Neuron (in vitro differentiated cells): ENCODE data around the gene RNF32.

Experiments
- H2AFZ ChIP-seq: one replicate; pipeline ENCODE4 v1.6.1; 2013; ENCODE audit warnings: low read depth, mild to moderate bottlenecking, inconsistent platforms, low read length, moderate library complexity
- H3K27me3 ChIP-seq: one replicate; pipeline ENCODE4 v1.6.1; 2013; ENCODE audit warnings: low read length; ENCODE audit not compliant: insufficient read depth
- H3K36me3 ChIP-seq: one replicate; pipeline ENCODE4 v1.6.1; 2013; ENCODE audit warnings: low read length; ENCODE audit not compliant: insufficient read depth
- H3K4me1 ChIP-seq: one replicate; pipeline ENCODE4 v1.6.1; 2013; ENCODE audit warnings: low read length; ENCODE audit not compliant: insufficient read depth
- H3K4me3 ChIP-seq: 2 replicates; pipeline ENCODE4 v1.5.1; 2013; ENCODE audit warnings: mild to moderate bottlenecking, low read length, moderate library complexity
- H3K9me3 ChIP-seq: one replicate; pipeline ENCODE4 v1.6.1; 2013; ENCODE audit warnings: low read length

The RNF32 gene

DNA sequence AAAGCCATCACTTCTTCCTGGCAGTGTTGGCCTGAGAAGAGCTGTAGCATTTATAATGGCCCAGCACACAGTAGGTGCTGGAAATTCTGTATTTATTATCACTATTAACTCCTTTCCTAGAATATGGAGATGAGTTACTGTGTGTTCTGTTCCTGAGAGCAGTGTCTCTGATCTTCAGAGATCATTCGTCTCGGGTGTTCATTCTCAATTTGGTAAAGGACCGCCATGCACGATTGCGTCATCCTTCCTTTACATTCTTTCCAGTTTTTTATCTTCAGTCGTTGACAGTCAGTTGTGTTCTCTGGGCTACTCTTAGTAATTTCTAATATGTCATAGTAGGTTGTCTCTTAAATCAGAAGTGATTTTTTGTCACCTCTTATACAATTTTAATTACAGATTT lies 18.6 kb downstream of the RNF32 start:
- H3K9me3 ChIP-seq: no peaks in the 10 kb centered on the region
- H3K36me3 ChIP-seq: no peaks in the 10 kb centered on the region
- H3K27me3 ChIP-seq: no peaks in the 10 kb centered on the region
- H3K4me1 ChIP-seq: peaks cover 13% of the 10 kb centered on the region
- H2AFZ ChIP-seq: no peak overlapping the region
- H3K4me3 ChIP-seq: no peak overlapping the region

DNA sequence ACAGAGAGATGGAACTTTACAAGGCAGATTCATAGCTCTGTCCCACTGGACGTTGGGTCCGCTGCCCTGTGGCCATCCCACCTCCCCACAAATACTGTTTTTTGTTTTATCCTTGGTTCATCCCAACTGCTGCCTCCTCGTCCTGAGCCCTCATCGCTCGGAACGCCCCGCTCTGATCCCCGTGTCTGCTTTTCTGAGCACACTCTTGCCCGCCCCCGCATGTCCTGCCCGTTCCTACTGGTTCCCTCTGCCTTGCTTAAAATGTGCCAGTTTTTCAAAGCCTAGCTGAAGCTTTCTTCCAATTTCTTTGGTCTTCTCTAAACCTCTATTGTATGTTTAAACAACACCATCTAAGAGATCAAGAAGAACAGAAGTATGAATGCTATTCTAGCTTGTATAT lies 19.4 kb downstream of the RNF32 start:
- H3K4me3 ChIP-seq: no peak overlapping the region
- H3K36me3 ChIP-seq: no peaks in the 10 kb centered on the region
- no peak overlapping the region for H2AFZ ChIP-seq
- peaks cover 8% of the 10 kb centered on the region for H3K4me1 ChIP-seq
- H3K9me3 ChIP-seq: no peaks in the 10 kb centered on the region
- no peaks in the 10 kb centered on the region for H3K27me3 ChIP-seq

DNA sequence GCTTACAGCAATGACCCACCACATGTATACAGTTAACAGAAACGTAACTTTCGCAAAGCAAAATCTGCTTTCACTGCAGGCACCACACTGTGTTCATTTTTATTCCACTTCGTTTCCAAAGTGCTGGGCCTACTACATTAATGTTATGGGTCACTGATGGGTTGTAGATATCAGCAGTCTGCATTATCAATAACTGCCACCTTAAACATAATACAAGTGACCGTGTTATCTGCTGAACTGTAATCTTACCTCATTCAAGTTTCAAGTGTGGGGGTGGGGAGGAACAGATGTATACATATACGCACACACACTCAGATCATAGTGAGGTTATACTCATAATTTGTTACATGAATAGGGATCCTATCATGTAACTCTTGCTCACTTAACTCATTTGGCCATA lies 21.1 kb downstream of the RNF32 start:
- Histone ChIP-seq H3K36me3 (no peaks in the 10 kb centered on the region), H3K27me3 (no peaks in the 10 kb centered on the region), H2AFZ (no peak overlapping the region), H3K4me1 (peaks cover 19% of the 10 kb centered on the region), H3K4me3 (no peak overlapping the region), H3K9me3 (no peaks in the 10 kb centered on the region)

GRCh38 chr7:156662277-156662676 lies 21.7 kb downstream of the RNF32 start:
- no peak overlapping the region for H2AFZ ChIP-seq
- no peaks in the 10 kb centered on the region for H3K9me3 ChIP-seq
- no peaks in the 10 kb centered on the region for H3K36me3 ChIP-seq
- H3K4me1 ChIP-seq: peaks cover 19% of the 10 kb centered on the region
- no peak overlapping the region for H3K4me3 ChIP-seq
- no peaks in the 10 kb centered on the region for H3K27me3 ChIP-seq

DNA sequence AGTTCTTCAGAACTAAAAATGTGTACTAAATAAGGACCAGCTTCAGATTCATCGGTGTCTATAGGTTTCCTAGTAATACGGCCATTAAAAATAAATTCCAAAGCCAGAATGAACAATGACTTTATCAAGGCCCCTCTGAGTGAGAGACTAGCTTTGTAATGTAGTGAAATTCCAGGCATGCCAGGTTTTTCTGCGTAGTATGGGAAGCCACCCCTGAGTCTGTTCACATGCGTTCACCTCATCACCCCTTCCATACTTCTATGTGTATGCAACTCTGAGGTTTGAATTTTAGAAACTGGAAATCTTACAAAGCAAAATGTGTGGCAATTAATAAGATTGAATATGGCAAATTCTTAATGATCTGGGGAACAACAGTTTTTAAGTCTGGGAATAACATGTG lies 24.5 kb downstream of the RNF32 start:
- H3K4me1 ChIP-seq: peaks cover 19% of the 10 kb centered on the region
- no peak overlapping the region for H2AFZ ChIP-seq
- peaks cover 2% of the 10 kb centered on the region for H3K9me3 ChIP-seq
- H3K36me3 ChIP-seq: peaks cover 2% of the 10 kb centered on the region
- H3K4me3 ChIP-seq: no peak overlapping the region
- H3K27me3 ChIP-seq: no peaks in the 10 kb centered on the region

- H3K9me3 ChIP-seq: peaks cover 2% of the 10 kb centered on the region
- no peak overlapping the region for H2AFZ ChIP-seq
- no peaks in the 10 kb centered on the region for H3K27me3 ChIP-seq
- H3K4me1 ChIP-seq: peaks cover 19% of the 10 kb centered on the region
- peaks cover 7% of the 10 kb centered on the region for H3K36me3 ChIP-seq
- H3K4me3 ChIP-seq: no peak overlapping the region
These were observed 26.0 kb downstream of the RNF32 start for GRCh38 chr7:156666368-156667109.

- H3K4me3 ChIP-seq: no peak overlapping the region
- H2AFZ ChIP-seq: no peak overlapping the region
- no peaks in the 10 kb centered on the region for H3K27me3 ChIP-seq
- H3K36me3 ChIP-seq: peaks cover 8% of the 10 kb centered on the region
- H3K4me1 ChIP-seq: peaks cover 19% of the 10 kb centered on the region
- H3K9me3 ChIP-seq: peaks cover 2% of the 10 kb centered on the region
These were observed 26.5 kb downstream of the RNF32 start for GRCh38 chr7:156667110-156667426.

GRCh38 chr7:156668130-156668741 lies 27.7 kb downstream of the RNF32 start:
- peaks cover 2% of the 10 kb centered on the region for H3K9me3 ChIP-seq
- no peaks in the 10 kb centered on the region for H3K27me3 ChIP-seq
- H3K4me1 ChIP-seq: peaks cover 19% of the 10 kb centered on the region
- no peak overlapping the region for H3K4me3 ChIP-seq
- H2AFZ ChIP-seq: no peak overlapping the region
- H3K36me3 ChIP-seq: peaks cover 11% of the 10 kb centered on the region

DNA sequence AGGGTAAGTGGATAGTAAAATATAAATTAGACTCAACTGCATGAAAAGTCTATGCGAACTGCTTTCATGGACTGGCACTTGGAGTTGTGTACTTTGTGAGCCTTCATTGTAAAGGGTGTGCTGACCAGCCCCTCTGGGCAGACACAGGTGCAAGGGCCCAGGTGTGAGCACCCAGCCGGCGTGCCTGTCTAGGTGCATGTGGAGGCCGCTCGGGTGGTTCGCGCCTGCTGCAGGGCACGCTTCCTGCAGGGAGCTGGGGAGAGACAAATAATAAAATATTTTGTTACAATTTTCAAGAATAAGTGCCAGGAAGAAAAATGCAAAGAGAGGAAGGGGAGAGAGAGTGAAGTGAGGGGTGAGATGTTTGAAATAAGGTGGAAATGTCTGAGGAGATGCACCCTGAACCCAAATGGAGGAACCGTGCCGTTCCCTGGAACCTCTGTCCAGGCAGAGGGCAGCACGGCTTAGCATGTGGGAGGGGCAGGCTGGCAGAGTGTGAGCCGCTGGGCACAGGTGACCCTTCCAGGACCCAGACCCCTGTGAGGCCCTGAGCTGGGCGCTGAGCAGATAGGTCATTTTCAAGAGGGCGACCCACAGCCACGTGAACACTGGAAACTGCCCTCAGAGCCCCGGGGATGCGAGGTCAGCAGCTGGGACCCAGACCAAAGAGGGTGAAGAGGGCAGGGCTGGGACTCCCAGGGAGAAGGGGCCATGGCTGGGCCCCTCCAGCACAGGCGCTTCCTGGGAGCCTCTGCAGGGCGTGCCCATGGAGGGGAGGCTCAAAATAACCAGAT lies 28.7 kb downstream of the RNF32 start:
- Histone ChIP-seq H2AFZ (no peak overlapping the region), H3K27me3 (no peaks in the 10 kb centered on the region), H3K4me1 (peaks cover 19% of the 10 kb centered on the region), H3K4me3 (no peak overlapping the region), H3K9me3 (peaks cover 2% of the 10 kb centered on the region), H3K36me3 (peaks cover 11% of the 10 kb centered on the region)

GRCh38 chr7:156673454-156673853 lies 32.9 kb downstream of the RNF32 start:
- Histone ChIP-seq H3K27me3 (no peaks in the 10 kb centered on the region), H2AFZ (no peak overlapping the region), H3K36me3 (peaks cover 36% of the 10 kb centered on the region), H3K9me3 (peaks cover under 1% of the 10 kb centered on the region), H3K4me3 (no peak overlapping the region), H3K4me1 (no peaks in the 10 kb centered on the region)

DNA sequence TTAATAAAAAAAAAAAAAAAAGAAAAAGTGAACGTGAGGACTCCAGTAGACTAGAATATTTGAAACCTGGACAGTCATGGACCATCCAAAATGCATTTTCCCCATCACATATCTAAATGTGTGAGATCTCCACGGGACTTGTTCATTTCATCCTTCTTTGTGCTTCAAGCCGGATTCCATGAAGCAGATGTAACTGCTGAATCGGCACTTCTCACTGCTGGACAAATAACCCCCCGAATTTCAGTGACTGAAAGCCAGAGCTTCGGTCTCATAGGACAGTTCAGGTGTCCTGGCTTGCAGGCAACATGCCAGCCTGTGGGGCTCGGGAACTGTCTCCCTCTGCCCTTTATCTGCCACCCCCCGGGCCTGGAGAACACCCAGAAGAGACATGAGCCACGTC lies 33.3 kb downstream of the RNF32 start:
- Histone ChIP-seq H3K27me3 (no peaks in the 10 kb centered on the region), H3K9me3 (no peaks in the 10 kb centered on the region), H2AFZ (no peak overlapping the region), H3K4me3 (no peak overlapping the region), H3K36me3 (peaks cover 34% of the 10 kb centered on the region), H3K4me1 (no peaks in the 10 kb centered on the region)

DNA sequence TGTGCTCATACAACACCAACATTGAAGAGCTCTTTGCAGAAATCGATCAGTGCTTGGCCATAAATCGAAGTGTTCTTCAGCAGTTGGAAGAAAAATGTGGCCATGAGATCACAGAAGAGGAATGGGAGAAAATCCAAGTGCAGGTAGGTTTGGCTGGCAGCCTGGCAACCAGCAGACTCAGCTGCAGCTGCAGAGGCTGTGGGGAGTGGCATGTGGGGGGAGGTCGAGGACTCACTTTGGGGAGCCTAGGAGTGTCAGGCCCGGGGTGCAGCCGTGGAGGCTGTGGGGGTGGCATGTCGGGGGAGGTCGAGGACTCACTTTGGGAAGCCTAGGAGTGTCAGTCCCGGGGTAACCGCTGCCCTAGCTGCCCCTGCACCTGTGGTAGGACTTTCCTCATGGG lies 35.1 kb downstream of the RNF32 start:
- Histone ChIP-seq H3K4me1 (no peaks in the 10 kb centered on the region), H3K9me3 (no peaks in the 10 kb centered on the region), H3K4me3 (no peak overlapping the region), H2AFZ (no peak overlapping the region), H3K27me3 (no peaks in the 10 kb centered on the region), H3K36me3 (peaks cover 44% of the 10 kb centered on the region)

DNA sequence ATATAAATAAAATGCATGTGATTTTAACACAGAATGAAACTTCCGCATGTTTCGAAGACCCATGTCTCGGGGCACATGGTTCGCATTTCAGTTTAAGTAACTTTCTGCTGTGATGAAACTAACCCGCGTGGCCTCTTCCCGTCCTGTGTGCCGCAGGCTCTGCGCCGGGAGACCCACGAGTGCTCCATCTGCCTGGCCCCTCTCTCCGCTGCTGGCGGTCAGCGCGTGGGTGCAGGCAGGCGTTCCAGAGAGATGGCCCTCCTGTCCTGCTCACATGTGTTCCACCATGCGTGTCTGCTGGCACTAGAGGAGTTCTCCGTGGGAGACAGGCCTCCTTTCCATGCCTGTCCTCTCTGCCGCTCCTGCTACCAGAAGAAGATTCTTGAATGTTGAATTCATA lies 35.7 kb downstream of the RNF32 start:
- Histone ChIP-seq H3K4me3 (no peak overlapping the region), H3K4me1 (no peaks in the 10 kb centered on the region), H2AFZ (no peak overlapping the region), H3K36me3 (peaks cover 42% of the 10 kb centered on the region), H3K27me3 (no peaks in the 10 kb centered on the region), H3K9me3 (no peaks in the 10 kb centered on the region)
